Measurements from ENCODE around the gene KCNQ1.

DNA sequence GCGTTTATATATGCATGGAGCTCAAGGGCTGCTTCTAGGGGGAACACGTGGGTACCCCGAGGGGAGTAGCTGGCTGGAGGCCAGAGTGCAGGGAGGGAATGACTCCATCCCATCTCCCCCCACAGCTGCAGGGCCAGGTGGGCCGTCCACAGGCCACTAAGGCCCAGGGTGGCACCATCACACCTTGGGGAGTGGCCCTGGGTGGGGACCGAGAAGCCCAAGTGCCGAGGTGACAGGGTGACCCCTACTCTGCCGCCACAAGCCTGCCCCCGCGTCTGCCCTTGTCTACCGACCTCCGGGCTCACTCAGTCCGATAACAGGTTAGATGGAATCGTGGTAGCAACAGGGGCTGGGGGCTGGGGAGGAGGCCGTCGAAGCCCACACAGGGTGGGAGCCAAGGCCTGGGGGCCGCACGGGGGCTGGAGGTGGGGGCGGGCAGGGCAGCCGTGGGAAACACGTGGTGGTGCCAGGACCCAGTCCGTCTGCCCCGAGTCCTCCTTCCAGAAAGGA lies 129.3 kb downstream of the KCNQ1 start:
- no peak for TF ChIP-seq BACH2 (CRISPR knock-in tag; IDR thresholded peaks at IDR 0.05; ENCODE audit: borderline replicate concordance)
- TF ChIP-seq ESRRG (CRISPR knock-in tag; IDR thresholded peaks at IDR 0.05) = no peak
- TF ChIP-seq ARNTL (CRISPR knock-in tag; IDR thresholded peaks at IDR 0.05; ENCODE audit: borderline replicate concordance, low read depth) = no peak
- TF ChIP-seq ZNF8 (CRISPR knock-in tag; IDR thresholded peaks at IDR 0.05) = no peak
- no peak for TF ChIP-seq ZNF70 (CRISPR knock-in tag; IDR thresholded peaks at IDR 0.05)
- no peak for TF ChIP-seq TCF4 (CRISPR knock-in tag; IDR thresholded peaks at IDR 0.05; ENCODE audit: borderline replicate concordance)

Data from SK-N-SH treated with all-trans-retinoic acid at 6 μM for 48 hours (cell line).